ENCODE measurements around the gene MINDY2. TPM values are rescaled to one million over a fixed set of nuclear protein-coding genes. Genes with fewer than 3 reads are reported as not detected.

The MINDY2 gene
- total and polyA plus RNA-seq, 4 donors: 1.5 to 7.0 (median 5.1) TPM

DNA sequence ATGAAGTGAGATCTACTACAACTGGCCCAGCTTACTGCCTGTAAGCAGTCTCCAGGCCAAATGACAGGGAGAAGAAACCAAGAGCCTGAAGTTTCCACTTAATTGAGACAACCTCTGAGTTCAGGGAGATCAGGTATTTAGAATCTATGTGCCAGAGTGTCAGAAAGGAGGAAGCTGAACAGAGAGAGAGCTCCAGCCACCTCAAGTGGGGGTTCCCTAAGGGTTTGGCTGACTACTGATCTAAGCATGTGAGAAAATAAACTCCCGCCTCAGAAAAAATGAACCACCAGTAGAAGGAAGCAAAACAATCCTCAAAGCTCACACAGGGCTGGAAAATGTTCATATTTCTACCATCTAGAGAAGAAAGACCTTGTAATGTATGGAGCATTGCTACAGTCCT lies 46.6 kb upstream of the MINDY2 start:
- no peak overlapping the region for H3K27ac ChIP-seq (ENCODE audit: low read depth in 1 of 2, low read length in 2 of 2)
- no peaks in the 10 kb centered on the region for H3K4me1 ChIP-seq (ENCODE audit: control insufficient read depth in 4 of 4, insufficient read depth in 4 of 4, low read length in 3 of 4)
- H3K36me3 ChIP-seq (ENCODE audit: control insufficient read depth in 4 of 4, insufficient read depth in 3 of 4, low read depth in 1 of 4, low read length in 3 of 4): no peaks in the 10 kb centered on the region
- no peaks in the 10 kb centered on the region for H3K9me3 ChIP-seq (ENCODE audit: control insufficient read depth in 4 of 4, low read length in 3 of 4)
- no peaks in the 10 kb centered on the region for H3K27me3 ChIP-seq (ENCODE audit: control insufficient read depth in 4 of 4, insufficient read depth in 4 of 4, low read length in 3 of 4)
- H3K9ac ChIP-seq (ENCODE audit: low read depth in 1 of 2, low read length in 2 of 2): no peak overlapping the region
- no peak for DNase-seq (ENCODE audit: low spot score)
- 87% methylated on average over 1 of the region's 1 CpG for WGBS
- TF ChIP-seq GABPA (IDR thresholded peaks at IDR 0.05 in 1 of 2, conservative IDR thresholded peaks at IDR 0.05 in 1 of 2): no peak
- no peak for TF ChIP-seq SP1 (IDR thresholded peaks at IDR 0.05)
- TF ChIP-seq, protein P1, sequence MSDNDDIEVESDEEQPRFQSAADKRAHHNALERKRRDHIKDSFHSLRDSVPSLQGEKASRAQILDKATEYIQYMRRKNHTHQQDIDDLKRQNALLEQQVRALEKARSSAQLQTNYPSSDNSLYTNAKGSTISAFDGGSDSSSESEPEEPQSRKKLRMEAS (IDR thresholded peaks at IDR 0.05): no peak
- no peak for TF ChIP-seq FOXA1 (IDR thresholded peaks at IDR 0.05)
- TF ChIP-seq RXRA (IDR thresholded peaks at IDR 0.05): no peak
- TF ChIP-seq RAD21 (IDR thresholded peaks at IDR 0.05): no peak
- TF ChIP-seq HNF4G (IDR thresholded peaks at IDR 0.05): no peak
- TF ChIP-seq NR2F2 (IDR thresholded peaks at IDR 0.05): no peak
- no peak for TF ChIP-seq FOXA2 (IDR thresholded peaks at IDR 0.05)
- H3K4me3 ChIP-seq (ENCODE audit: low read depth in 1 of 3, low read length in 3 of 3): no peak overlapping the region

DNA sequence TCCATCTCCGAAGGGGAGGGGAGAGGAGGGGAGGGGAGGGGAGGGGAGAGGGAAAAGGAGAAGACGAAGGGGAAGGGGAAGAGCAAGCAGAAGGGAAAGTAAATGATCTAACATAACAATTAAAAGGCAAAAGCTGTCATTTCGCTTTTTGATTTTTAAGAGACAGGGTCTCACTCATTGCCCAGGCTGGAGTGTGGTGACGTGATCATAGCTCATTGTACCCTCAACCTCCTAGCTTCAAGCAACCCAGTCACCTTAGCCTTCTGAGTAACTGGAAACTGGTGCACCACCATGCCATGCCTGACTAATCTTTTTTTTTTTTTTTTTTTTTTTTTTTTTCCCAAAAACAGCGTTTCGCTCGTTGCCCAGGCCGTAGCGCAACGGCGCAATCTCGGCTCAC lies 44.2 kb upstream of the MINDY2 start:
- 94% methylated on average over 12 of the region's 12 CpGs for WGBS
- H3K9me3 ChIP-seq (ENCODE audit: control insufficient read depth in 4 of 4, low read length in 3 of 4): no peaks in the 10 kb centered on the region
- H3K36me3 ChIP-seq (ENCODE audit: control insufficient read depth in 4 of 4, insufficient read depth in 3 of 4, low read depth in 1 of 4, low read length in 3 of 4): no peaks in the 10 kb centered on the region
- no peak overlapping the region for H3K9ac ChIP-seq (ENCODE audit: low read depth in 1 of 2, low read length in 2 of 2)
- H3K4me3 ChIP-seq (ENCODE audit: low read depth in 1 of 3, low read length in 3 of 3): no peak overlapping the region
- H3K27me3 ChIP-seq (ENCODE audit: control insufficient read depth in 4 of 4, insufficient read depth in 4 of 4, low read length in 3 of 4): no peaks in the 10 kb centered on the region
- DNase-seq (ENCODE audit: low spot score): no peak
- H3K27ac ChIP-seq (ENCODE audit: low read depth in 1 of 2, low read length in 2 of 2): no peak overlapping the region
- H3K4me1 ChIP-seq (ENCODE audit: control insufficient read depth in 4 of 4, insufficient read depth in 4 of 4, low read length in 3 of 4): no peaks in the 10 kb centered on the region
- TF ChIP-seq RXRA (IDR thresholded peaks at IDR 0.05) (no peak), YY1 (IDR thresholded peaks at IDR 0.05) (no peak), EGR1 (IDR thresholded peaks at IDR 0.05; ENCODE audit: low read depth in 2 of 2) (no peak), NR2F2 (IDR thresholded peaks at IDR 0.05) (no peak), RAD21 (IDR thresholded peaks at IDR 0.05) (no peak), FOXA1 (IDR thresholded peaks at IDR 0.05) (no peak), FOXA2 (IDR thresholded peaks at IDR 0.05) (no peak)
- TF ChIP-seq, protein P2, sequence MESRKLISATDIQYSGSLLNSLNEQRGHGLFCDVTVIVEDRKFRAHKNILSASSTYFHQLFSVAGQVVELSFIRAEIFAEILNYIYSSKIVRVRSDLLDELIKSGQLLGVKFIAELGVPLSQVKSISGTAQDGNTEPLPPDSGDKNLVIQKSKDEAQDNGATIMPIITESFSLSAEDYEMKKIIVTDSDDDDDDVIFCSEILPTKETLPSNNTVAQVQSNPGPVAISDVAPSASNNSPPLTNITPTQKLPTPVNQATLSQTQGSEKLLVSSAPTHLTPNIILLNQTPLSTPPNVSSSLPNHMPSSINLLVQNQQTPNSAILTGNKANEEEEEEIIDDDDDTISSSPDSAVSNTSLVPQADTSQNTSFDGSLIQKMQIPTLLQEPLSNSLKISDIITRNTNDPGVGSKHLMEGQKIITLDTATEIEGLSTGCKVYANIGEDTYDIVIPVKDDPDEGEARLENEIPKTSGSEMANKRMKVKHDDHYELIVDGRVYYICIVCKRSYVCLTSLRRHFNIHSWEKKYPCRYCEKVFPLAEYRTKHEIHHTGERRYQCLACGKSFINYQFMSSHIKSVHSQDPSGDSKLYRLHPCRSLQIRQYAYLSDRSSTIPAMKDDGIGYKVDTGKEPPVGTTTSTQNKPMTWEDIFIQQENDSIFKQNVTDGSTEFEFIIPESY (IDR thresholded peaks at IDR 0.05): no peak
- TF ChIP-seq, protein P3, sequence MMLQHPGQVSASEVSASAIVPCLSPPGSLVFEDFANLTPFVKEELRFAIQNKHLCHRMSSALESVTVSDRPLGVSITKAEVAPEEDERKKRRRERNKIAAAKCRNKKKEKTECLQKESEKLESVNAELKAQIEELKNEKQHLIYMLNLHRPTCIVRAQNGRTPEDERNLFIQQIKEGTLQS (IDR thresholded peaks at IDR 0.05): no peak
- TF ChIP-seq, protein P1 (IDR thresholded peaks at IDR 0.05): no peak
- TF ChIP-seq, protein P4, sequence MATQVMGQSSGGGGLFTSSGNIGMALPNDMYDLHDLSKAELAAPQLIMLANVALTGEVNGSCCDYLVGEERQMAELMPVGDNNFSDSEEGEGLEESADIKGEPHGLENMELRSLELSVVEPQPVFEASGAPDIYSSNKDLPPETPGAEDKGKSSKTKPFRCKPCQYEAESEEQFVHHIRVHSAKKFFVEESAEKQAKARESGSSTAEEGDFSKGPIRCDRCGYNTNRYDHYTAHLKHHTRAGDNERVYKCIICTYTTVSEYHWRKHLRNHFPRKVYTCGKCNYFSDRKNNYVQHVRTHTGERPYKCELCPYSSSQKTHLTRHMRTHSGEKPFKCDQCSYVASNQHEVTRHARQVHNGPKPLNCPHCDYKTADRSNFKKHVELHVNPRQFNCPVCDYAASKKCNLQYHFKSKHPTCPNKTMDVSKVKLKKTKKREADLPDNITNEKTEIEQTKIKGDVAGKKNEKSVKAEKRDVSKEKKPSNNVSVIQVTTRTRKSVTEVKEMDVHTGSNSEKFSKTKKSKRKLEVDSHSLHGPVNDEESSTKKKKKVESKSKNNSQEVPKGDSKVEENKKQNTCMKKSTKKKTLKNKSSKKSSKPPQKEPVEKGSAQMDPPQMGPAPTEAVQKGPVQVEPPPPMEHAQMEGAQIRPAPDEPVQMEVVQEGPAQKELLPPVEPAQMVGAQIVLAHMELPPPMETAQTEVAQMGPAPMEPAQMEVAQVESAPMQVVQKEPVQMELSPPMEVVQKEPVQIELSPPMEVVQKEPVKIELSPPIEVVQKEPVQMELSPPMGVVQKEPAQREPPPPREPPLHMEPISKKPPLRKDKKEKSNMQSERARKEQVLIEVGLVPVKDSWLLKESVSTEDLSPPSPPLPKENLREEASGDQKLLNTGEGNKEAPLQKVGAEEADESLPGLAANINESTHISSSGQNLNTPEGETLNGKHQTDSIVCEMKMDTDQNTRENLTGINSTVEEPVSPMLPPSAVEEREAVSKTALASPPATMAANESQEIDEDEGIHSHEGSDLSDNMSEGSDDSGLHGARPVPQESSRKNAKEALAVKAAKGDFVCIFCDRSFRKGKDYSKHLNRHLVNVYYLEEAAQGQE (IDR thresholded peaks at IDR 0.05): no peak

Measured in liver (tissue), 9 donors.